Measurements from ENCODE around the gene PRELID3B.

- TF ChIP-seq, protein P1, sequence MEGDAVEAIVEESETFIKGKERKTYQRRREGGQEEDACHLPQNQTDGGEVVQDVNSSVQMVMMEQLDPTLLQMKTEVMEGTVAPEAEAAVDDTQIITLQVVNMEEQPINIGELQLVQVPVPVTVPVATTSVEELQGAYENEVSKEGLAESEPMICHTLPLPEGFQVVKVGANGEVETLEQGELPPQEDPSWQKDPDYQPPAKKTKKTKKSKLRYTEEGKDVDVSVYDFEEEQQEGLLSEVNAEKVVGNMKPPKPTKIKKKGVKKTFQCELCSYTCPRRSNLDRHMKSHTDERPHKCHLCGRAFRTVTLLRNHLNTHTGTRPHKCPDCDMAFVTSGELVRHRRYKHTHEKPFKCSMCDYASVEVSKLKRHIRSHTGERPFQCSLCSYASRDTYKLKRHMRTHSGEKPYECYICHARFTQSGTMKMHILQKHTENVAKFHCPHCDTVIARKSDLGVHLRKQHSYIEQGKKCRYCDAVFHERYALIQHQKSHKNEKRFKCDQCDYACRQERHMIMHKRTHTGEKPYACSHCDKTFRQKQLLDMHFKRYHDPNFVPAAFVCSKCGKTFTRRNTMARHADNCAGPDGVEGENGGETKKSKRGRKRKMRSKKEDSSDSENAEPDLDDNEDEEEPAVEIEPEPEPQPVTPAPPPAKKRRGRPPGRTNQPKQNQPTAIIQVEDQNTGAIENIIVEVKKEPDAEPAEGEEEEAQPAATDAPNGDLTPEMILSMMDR (IDR thresholded peaks at IDR 0.05; ENCODE audit: insufficient read depth, low read length): no peak
- TF ChIP-seq POLR2AphosphoS5 (IDR thresholded peaks at IDR 0.05; ENCODE audit: low read depth) (no peak), SPI1 (IDR thresholded peaks at IDR 0.05; ENCODE audit: borderline replicate concordance, low read depth) (no peak)
- TF ChIP-seq, protein P2, sequence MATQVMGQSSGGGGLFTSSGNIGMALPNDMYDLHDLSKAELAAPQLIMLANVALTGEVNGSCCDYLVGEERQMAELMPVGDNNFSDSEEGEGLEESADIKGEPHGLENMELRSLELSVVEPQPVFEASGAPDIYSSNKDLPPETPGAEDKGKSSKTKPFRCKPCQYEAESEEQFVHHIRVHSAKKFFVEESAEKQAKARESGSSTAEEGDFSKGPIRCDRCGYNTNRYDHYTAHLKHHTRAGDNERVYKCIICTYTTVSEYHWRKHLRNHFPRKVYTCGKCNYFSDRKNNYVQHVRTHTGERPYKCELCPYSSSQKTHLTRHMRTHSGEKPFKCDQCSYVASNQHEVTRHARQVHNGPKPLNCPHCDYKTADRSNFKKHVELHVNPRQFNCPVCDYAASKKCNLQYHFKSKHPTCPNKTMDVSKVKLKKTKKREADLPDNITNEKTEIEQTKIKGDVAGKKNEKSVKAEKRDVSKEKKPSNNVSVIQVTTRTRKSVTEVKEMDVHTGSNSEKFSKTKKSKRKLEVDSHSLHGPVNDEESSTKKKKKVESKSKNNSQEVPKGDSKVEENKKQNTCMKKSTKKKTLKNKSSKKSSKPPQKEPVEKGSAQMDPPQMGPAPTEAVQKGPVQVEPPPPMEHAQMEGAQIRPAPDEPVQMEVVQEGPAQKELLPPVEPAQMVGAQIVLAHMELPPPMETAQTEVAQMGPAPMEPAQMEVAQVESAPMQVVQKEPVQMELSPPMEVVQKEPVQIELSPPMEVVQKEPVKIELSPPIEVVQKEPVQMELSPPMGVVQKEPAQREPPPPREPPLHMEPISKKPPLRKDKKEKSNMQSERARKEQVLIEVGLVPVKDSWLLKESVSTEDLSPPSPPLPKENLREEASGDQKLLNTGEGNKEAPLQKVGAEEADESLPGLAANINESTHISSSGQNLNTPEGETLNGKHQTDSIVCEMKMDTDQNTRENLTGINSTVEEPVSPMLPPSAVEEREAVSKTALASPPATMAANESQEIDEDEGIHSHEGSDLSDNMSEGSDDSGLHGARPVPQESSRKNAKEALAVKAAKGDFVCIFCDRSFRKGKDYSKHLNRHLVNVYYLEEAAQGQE (IDR thresholded peaks at IDR 0.05; ENCODE audit: insufficient replicate concordance, low read depth): no peak
Observed at GRCh38 chr20:59005523-59006166, 36.9 kb downstream of the PRELID3B start.

Measured in HL-60 (cell line).